Occipital lobe (tissue), 2 donors: ENCODE measurements around the gene MMRN2. TPM values are rescaled to one million over a fixed set of nuclear protein-coding genes. Genes with fewer than 3 reads are reported as not detected.

ENCODE experiments used
- DNase-seq: peaks from one replicate; lab custom pipeline; 2025; lab: John Stamatoyannopoulos, UW
- total RNA-seq: library from RNA; depleted of rRNA; stranded (reverse); fragments of >200 nt; gene quantifications from one replicate; pipeline ENCODE4 v1.2.3, GENCODE V29; 2014

The MMRN2 gene
- total RNA-seq, 1 donor from 2014 or later = 4.8 TPM

DNA sequence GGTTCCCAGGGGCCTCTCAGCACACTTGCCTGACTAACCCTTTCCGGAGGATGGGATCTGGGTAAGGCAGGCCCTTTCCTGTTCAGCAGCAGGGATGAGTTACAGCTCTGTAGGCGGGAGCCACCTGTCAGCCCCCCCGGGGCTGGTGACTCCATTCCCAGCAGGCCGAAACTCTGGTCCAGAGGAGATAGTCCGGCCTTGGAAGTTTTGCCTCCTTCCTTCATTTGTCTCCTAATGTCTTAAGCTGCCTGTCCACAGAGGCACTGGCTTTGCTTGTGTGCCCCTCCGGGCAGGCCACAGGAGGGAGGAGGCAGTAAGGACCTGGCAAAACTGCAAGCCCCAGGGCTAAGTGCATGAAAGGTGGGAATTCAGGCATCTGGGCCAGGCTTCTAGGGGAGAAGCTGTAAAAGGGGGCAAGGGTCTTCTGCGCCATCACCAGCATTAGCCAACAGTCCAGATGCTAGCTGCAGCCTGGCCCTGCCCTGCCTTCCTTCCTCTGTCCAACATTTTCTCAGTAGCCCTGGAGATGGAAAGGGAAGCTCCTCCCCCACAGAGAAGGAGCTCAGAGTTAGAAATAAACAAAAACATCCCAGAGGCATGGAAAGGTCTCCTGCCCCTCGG lies 12.1 kb upstream of the MMRN2 start:
- no peak for DNase-seq

DNA sequence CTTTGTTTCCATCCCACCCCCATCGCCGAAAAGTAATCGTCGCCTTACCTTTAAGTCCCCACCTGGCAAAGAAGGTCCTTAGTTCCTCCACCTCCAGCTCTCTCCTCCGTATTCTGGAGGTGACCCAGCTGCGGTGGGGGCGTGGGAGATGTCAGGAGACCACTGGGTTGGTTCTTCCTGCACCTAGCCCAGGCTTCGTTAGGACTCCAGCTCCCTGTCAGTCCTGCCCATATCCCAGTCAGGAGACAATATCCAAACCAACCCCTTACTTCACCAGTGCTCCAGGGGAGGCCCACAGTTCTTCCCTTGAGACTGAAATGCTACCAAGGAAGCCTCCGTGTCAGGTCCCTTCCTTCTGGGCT lies 11.6 kb upstream of the MMRN2 start:
- DNase-seq = no peak

- DNase-seq = no peak
These were observed 11.0 kb upstream of the MMRN2 start, which contains the start of gene ADIRF for GRCh38 chr10:86968271-86968993. Gene ADIRF, plus strand, starts transcription at chr10:86968482. Its CDS starts 63 bp downstream, at chr10:86968545.

- DNase-seq = no peak
These were observed 10.1 kb upstream of the MMRN2 start for GRCh38 chr10:86967481-86967941.

- DNase-seq = no peak
These were observed 8.7 kb upstream of the MMRN2 start for GRCh38 chr10:86965986-86966654.

GRCh38 chr10:86964847-86965190 lies 7.4 kb upstream of the MMRN2 start:
- DNase-seq = no peak

DNA sequence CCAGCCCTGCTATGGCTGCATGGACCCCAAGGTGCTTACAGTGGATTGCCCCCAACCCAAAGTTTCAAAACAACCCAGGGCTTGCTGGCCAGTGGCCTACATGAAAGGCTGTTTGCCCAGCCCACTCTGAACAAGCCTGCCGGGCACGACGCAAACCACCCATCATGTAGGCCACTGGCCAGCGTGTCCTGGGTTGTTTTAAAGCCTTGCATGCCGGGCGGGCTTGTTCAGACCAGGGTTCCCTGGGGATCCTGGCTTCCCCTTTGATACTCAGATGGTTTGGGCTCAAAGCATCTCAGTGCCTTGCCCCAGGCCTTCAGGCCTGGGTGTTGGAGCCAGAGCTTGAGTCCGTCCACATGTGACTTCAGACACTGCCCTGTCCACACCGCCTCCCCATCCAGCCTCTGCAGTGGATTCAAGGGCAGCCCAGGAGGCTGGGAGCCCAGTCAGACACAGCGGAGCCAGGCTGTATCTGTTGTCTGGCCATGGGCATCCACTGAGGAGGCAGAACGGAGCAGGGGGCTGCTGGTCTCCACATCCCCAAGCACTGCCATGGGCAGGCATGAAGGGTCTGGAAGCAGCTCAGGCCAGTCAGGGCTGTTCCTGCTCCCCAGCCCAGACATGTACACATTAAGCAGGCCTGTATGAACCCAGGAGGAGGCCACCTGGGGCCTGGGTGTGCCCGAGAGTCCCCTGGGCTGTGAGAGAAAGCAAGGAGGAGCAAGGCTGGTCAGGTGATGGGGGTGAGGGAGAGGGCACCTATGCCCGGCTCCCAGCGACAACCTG lies 6.8 kb upstream of the MMRN2 start:
- DNase-seq = no peak

DNA sequence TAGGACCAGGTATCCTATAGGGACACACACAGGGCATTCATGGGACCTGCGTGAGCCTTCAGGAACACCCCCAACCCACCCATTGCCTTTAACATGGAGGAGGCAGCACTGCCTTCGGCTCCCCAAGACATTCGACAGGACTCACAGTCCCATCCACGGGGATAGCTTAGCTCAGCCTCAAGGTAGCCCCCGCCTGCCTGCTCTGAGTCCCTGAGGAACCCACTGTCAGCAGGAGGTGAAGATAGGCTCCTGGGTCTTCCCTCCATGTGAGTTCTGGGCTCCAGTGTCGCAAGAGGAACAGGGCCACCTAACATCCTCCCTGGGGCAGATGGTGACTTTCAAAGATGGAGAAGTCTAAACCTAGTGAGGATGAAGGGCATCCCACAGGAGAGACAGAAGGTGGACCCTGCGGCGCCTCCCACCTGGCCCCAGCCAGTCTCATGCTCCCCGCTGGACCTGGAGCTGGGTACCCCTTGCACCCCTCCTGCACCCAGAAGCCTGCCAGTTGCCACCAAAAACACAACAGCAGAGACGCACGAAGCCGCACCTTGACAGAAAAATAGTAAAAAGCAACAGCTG lies 6.0 kb upstream of the MMRN2 start:
- no peak for DNase-seq

DNA sequence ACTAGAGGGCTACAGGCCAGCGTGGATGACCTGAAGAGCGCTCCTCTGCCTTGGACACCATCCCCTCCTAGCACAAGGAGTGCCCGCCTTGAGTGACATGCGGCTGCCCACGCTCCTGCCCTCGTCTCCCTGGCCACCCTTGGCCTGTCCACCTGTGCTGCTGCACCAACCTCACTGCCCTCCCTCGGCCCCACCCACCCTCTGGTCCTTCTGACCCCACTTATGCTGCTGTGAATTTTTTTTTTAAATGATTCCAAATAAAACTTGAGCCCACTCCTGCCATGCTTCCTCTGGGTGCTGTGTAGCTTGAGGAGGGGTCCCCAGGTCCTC lies 5.5 kb upstream of the MMRN2 start:
- no peak for DNase-seq

GRCh38 chr10:86962136-86962980 lies 4.9 kb upstream of the MMRN2 start:
- no peak for DNase-seq

DNA sequence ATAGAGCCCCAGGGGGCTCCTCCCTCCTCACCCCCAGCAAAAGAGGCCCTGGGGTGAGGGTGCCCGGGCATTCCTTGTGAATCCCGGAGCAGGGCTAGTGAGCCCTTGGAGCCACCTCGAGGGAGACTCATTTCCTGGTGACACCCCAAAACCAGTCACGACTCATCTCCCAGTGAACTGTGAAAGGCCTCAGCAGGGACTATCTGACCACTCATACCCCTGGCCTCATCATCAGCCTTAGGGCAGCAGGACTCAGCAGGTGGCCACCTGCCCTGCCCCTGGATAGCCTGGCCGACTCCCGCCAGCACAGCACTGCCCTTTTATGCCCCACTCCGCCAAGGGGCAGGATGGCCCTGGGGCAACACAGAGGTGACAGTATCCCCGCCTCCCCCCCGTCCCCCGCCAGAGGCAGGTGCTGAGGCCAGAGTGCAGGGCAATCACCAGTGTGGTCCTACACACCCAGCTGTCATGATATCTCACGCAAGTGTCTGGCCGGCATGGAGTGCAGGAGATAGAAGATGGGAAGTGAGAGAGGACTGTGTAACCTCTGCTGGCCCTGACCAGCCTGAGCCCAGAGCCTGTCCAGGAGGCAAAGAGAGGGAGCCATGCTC lies 4.2 kb upstream of the MMRN2 start:
- no peak for DNase-seq

DNA sequence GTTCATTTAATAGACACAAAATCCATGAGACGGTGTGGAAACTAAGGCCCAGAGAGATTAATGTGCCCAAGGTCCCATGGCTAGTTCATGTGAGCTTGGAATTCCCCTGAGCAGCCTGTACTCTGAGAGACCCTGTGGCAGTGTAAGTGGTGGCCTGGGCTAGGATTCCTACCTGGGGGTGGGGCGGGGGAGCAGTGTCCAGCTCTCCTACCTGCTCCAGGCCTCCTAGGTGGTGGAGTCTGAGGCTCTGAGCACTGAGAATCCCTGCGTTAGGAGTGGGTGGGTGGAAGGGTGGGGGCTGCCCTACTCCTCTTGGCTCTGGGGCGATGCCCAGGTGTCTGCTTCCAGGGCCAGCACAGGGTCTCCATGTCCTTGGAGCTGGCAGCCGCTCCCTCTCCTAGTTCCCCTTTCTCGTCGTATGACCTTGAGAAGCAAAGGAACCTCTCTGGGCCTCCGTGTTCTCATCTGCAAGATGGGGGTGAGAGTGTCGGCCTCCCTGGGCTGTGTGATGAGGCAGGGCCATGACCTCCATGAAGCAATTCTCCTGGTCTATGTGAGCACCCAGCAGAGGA lies 3.5 kb upstream of the MMRN2 start:
- no peak for DNase-seq

- DNase-seq = no peak
These were observed 2.8 kb upstream of the MMRN2 start for GRCh38 chr10:86960003-86960862.

GRCh38 chr10:86959737-86960002 lies 2.3 kb upstream of the MMRN2 start:
- no peak for DNase-seq

- no peak for DNase-seq
These were observed 1.7 kb upstream of the MMRN2 start for GRCh38 chr10:86958901-86959736.

DNA sequence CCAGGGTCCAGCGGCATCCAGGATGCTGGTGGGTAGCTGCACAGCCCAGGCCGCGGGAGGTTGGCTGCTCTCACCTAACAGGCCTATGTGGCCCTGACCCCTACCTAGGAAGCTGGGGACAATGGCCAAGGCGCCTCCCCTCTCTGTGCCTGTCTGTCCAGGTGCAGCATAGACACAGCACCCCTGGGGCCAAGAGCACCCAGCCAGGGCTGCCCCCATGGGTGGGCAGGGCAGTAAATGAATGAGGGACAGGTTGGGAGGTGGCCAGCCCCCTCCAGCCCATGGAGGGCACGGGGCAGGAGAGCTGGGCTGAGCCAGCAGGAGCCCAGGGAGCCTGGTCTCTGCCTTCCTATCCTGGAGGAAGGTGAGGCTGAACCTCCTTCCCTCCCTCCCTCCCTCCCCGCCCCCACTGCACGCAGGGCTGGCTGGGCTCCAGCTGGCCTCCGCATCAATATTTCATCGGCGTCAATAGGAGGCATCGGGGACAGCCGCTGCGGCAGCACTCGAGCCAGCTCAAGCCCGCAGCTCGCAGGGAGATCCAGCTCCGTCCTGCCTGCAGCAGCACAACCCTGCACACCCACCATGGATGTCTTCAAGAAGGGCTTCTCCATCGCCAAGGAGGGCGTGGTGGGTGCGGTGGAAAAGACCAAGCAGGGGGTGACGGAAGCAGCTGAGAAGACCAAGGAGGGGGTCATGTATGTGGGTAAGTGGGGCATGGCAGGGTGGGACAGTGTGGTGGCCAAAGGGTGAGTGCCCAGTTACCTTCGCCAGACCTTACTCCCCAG lies 893 bp upstream of the MMRN2 start, which contains the start of gene SNCG:
Gene SNCG, plus strand, starts transcription at position 484 of the 785 bp plus-strand sequence. Its CDS starts 99 bp downstream, at position 583.
- peak; percentile 18 for DNase-seq

GRCh38 chr10:86956848-86957448 lies 467 bp downstream of the MMRN2 start:
- DNase-seq = no peak
